ENCODE results near the gene YES1.
A peak's percentile ranks its signal among the peaks of the same experiment; 100 is the strongest.
"Not testable (repeated sequence)": the region's sequence is repeated elsewhere in the genome, so short reads cannot be mapped to it uniquely, and the experiment has no call there.

The YES1 gene

DNA sequence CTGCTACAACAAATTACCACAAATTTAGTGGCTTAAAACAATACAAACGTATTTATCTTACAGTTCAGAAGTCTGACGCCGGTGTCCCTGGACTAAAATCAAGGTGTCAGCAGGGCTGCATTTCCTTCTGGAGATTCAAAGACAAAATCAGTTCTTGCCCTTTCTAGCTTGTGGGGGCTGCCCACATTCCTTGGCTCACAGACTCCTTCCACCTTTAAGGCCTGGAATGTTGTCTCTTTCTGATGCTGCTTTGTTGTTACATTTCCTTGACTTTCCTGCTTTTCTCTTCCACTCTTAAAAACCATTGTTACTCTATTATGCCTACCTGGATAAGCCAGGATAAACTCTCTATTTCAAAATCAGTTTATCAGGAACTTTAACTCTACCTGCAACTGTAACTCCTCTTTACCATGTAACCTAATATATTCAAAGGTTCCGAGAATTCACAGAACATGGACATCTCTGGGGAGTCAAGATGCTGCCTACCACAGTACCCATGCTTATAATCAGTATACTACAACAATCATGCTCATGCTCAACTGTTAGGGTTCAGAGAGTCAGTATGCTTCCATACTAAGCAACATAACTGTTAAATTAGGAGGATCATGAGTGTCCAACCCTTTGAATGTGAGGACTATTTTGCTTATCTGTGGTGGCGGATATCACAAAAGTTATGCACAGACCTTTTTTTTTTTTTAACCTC lies 27.4 kb downstream of the YES1 start:
- no peak for DNase-seq (ENCODE audit: low spot score)

DNA sequence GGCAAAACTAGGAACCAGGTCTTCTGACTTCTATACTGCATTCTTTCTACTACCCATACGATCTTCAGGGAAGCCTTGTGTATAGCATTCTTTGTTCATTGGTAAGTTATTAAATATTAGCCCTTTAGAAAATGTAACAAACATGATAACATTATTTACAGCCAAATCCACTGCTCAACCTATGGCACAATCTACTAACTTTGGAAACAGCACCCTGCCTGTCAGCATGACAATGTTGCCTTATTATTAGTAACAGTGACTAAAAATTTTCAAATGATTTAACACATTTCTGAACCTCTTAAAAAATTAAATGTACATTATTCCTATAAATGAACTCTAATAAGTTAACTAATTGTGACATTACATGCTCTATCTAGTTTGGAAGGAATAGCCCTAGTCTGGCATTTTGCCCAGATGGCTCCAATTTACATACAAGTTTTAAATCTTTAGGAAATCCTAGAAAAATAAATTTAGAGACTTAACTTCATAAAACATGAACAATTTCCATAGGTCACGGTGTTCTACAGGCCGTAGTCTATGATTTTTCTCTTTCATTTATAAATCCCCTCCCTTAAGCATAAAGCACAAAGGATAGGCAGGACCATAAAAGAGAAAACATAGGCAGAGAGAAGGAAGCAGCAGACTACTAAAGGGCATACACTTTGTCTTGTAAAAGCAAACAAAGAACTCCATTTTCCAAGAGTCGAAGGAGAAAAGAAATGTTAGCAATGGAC lies 33.7 kb downstream of the YES1 start:
- DNase-seq (ENCODE audit: low spot score): no peak

DNA sequence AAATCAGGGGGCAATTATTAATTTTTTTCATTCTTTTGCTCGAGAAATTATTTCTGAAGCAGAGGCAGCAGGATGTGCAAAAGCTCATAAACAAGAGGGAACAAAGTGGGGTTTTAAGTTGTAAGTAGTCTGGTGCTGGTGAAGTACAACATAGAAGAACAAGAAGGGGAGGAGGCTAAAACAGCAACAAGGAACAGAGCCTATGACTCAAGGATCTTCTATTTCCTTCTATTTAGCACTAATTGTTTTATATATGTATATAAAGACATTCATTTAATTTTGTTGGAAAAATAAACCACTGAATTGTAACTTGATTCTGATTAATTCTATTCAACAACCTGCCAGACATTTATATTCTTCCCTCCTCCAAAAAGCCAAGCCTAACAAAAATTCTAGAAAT lies 35.0 kb downstream of the YES1 start:
- DNase-seq (ENCODE audit: low spot score): no peak

GRCh38 chr18:776044-776443 lies 36.0 kb downstream of the YES1 start:
- DNase-seq (ENCODE audit: low spot score): not testable (repeated sequence)

- no peak for DNase-seq (ENCODE audit: low spot score)
Measured at GRCh38 chr18:774811-775210, 37.2 kb downstream of the YES1 start.

DNA sequence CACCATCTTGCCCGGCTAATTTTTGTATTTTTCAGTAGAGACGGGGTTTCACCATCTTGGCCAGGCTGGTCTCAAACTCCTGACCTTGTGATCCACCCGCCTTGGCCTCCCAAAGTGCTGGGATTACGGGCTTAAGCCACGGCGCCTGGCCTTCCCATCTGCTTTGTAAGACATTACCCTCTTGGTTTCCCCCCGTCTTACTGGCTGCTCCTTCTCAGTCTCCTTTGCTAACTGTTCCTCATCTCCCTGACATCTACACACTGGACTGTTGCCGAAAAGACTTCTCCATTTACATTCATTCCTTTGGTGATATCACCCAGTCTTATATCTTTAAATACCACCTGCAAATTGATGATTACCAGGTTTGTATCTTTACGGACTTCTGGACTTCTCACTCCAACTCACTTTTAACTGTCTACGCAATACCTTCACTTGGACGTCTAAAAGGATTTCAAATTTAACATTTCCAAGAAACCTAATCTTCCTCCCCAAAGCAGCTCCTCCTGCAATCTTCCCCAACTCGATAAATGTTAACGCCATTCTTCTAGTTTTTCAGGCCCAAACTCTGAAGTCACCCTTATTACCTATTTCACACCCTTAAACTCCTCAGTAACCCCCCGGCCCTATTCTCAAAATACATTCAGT lies 37.9 kb downstream of the YES1 start:
- no peak for DNase-seq (ENCODE audit: low spot score)

DNA sequence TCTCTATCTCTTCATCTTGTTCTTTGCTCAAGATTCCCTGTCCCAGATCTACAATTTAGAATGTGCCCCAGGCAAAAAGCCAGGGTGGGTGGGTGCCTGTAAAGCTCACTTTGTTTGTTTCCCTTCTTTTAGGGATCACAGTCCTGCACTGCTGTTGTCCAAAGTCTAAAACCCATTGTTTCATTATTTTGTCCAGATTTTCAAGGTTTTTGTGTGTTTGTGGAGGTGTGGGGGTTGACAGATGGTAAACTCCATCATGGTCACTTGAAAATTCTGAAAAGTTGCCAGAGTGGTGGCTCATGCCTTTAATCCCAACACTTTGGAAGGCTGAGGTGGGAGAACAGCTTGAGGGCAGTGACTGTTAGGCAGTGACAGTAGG lies 41.5 kb downstream of the YES1 start:
- DNase-seq (ENCODE audit: low spot score): no peak

DNA sequence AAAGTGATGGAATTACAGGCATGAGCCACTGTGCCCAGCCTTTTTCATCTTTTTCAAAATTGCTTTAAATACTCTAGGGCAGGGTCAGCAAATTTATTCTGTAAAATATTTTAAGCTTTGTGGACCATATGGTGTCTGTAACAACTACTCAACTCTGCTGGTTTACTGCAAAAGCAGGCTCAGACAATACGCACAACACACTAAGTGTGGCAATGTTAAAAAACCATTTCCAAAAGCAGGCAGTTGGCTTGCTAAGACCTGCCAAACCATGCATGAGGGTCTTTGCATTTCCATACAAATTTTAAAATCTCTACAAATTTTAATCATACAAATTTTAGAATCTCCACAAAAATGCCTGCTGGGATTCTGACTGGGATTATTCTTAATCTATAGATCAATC lies 44.1 kb downstream of the YES1 start:
- DNase-seq (ENCODE audit: low spot score): no peak

GRCh38 chr18:767084-767882 lies 44.8 kb downstream of the YES1 start:
- DNase-seq (ENCODE audit: low spot score): no peak

DNA sequence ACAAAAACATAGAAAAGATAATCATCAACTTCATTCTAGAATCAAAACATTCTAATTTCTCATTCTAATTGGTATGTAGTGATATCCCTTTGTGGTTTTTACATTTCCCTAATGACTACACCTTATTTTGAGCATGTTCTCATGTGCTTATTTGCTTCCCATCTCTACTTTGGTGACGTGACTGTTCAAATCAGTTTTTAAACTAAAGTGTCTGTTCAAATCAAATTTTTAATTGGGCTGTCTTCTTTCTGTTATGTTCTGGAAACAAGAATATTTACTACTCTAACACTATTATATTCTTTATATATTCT lies 45.5 kb downstream of the YES1 start:
- DNase-seq (ENCODE audit: low spot score): no peak

- DNase-seq (ENCODE audit: low spot score): no peak
Measured at GRCh38 chr18:765764-766549, 46.1 kb downstream of the YES1 start.

GRCh38 chr18:759864-760263 lies 52.2 kb downstream of the YES1 start:
- DNase-seq (ENCODE audit: low spot score): not testable (repeated sequence)

DNA sequence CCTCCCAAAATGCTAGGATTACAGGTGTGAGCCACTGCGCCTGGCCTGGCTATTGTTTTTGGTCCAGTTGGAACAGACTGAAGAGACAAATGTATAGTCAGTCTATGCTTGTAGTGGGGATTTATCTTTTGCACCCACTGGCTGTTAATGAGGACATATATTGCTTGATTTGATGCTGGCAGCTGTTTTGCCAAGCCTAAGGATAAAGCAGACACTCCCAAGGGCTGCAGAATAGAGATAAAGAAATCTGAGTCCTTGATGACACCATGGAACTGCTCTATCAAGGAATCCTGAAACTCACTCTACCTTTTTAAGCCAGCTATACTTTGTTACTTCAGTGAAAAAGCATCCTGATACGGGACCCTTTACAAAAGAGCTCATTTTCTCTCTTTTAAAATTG lies 56.5 kb downstream of the YES1 start:
- no peak for DNase-seq (ENCODE audit: low spot score)

DNA sequence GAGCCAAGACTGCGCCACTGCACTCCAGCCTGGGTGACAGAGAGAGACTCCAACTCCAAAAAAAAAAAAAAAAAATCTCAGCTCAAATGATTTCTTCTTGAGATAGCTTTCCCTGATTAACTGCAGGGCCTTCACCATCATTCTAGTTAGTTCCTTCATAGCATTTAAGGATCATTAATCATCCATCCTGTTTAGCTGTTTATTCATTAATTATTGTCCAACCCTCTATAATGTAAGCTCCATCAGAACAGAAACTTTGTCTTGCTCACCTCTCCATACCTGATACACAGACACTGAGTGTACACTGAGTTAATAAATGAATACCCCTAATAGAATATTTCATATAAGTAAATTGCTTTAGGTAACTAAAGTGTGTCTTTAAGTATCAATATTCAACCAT lies 57.4 kb downstream of the YES1 start:
- DNase-seq (ENCODE audit: low spot score): no peak

DNA sequence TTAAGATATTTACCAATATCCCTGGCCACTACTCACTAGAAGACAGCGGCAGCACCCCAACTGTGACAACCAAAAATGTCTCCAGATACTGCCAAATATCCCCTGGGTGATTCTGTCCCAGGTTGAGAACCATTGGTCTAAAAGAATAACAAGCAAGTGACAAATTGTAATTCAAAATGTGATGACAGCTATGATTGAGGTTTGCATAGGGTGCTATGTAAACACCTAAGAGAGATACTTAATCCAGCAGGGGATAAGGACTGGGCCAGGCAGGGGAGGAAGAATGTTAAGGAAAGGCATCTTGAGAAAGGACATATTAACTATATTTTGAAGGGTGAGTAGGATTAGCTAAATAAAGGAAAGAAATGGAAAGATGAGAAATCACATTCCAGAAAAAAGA lies 61.6 kb downstream of the YES1 start:
- no peak for DNase-seq (ENCODE audit: low spot score)

- no peak for DNase-seq (ENCODE audit: low spot score)
Measured at GRCh38 chr18:744832-745597, 67.0 kb downstream of the YES1 start.

GRCh38 chr18:741931-742512 lies 70.0 kb downstream of the YES1 start:
- peak; percentile 69 for DNase-seq (ENCODE audit: low spot score)

DNA sequence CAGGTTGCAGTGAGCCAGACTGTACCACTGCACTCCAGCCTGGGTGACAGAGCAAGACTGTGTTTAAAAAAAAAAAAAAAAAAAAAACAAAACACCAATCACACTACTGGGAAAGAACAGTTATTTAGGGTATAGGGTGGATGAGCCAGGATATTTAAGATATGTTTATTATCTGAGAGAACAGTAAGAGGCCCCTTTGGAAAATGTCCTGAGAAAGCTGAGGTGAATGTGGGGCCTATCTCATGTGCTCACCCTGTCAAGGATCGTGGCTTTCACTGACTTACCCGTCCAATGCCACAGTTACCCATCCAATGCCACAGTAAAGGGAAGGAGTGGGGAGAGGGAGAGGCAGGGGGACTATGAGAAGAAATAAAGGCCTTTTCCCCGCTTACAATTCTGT lies 79.7 kb downstream of the YES1 start:
- DNase-seq (ENCODE audit: low spot score): no peak

DNA sequence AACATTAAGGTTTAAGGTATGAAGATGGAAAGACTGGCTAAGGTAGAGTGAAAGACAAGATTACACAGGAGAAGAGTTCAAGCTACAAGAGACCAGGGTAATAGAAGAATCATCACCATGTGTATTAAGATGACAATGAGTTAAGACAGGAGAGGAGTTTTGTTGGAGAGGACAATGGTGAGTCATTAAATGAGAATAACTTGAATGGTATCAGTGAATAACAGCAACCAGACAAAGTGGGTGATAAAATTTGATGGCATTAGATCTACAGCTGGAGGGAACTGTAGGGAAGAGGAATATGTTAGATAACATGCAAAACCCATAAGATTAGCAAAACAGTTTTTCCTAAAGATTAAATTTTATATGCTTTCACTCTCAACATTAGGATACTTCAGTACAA lies 80.9 kb downstream of the YES1 start:
- DNase-seq (ENCODE audit: low spot score): no peak

- no peak for DNase-seq (ENCODE audit: low spot score)
Measured at GRCh38 chr18:730692-731091, 81.3 kb downstream of the YES1 start.

DNA sequence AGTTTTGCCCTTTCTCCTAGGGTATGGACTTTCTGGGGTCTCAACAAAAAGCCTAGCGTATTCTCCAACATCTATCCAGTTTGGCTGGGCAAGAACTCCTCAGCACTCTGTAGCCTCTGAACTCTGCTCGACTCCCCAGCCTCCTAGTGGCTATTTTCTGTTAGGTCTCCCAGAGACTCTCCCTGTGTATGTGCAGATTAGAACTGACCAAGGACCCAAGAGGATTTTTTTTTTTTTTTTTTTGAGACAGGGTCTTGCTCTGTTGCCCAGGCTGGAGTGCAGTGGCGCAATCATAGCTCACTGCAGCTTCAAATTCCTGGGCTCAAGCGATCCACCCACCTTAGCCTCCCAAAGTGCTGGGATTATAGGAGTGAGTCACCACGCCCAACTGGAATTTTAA lies 81.9 kb downstream of the YES1 start:
- DNase-seq (ENCODE audit: low spot score): peak; percentile 40

Measured in NAMALWA (cell line).